Measurements from ENCODE around the gene CNKSR3.
"Not testable (repeated sequence)": the region's sequence is repeated elsewhere in the genome, so short reads cannot be mapped to it uniquely, and the experiment has no call there.

CNKSR3 gene

DNA sequence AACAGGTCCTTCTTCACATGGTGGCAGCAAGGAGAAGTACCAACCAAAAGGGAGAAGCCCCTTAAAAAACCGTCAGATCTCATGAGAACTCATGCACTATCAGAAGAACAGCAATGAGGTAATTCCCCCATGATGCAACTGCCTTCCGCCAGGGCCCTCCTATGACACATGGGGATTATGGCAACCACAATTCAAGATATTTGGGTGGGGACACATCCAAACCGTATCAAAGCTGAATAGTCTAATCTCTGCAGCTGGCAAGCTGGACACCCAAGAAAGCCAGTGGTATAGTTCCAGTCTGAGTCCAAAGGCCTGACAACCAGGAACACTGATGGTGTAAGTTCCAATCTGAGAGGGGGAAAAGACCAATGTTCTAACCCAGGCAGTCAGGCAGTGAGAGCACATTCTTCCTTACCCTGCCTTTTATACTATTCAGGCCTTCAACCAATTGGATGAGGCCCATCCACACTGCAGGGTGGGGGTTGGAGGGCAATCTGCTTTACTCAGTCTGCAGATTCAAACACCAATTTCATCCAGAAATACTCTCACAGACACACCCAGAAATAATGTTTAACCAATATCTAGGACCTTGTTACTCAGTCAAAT lies 17.9 kb upstream of the CNKSR3 start:
- DNase-seq (ENCODE audit: low read depth): no peak

DNA sequence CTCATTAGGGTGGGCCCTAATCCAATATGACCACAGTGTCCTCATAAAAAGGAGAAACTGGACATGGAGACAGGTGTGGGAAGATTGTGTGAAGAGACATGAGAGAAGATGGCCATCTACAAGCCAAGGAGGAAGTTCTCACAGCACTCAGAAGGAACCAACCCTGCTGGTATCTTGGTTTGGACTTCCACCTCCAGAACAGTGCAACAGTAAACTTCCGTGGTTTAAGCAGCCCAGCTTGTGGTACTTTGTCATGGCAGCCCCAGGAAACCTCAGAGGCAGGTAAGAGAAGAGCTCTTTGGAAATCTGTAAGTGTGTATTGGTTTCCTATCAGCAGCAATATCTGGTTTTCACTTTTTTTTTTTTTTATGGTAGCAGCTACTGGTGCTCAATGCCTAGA lies 16.5 kb upstream of the CNKSR3 start:
- no peak for DNase-seq (ENCODE audit: low read depth)

DNA sequence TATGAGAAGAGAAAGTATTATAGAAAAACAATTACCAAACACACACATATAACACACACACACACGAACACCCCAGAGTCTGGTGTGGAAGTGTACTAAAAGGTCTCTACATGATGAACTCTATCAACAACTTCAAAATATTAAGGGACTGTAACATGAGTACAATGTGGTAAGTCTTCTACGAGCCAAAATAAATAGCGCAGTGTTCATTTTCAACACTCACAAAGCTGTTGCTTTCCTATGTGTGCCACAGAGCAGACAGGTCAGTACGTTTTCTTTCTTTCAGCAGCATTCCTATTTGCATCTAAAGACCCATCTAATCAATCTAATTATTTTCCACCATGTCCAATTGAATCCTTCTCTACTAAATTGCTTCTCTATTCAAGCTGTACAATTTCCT lies 12.1 kb upstream of the CNKSR3 start:
- DNase-seq (ENCODE audit: low read depth): no peak

- no peak for DNase-seq (ENCODE audit: low read depth)
These were observed 10.9 kb upstream of the CNKSR3 start for GRCh38 chr6:154521412-154521811.

DNA sequence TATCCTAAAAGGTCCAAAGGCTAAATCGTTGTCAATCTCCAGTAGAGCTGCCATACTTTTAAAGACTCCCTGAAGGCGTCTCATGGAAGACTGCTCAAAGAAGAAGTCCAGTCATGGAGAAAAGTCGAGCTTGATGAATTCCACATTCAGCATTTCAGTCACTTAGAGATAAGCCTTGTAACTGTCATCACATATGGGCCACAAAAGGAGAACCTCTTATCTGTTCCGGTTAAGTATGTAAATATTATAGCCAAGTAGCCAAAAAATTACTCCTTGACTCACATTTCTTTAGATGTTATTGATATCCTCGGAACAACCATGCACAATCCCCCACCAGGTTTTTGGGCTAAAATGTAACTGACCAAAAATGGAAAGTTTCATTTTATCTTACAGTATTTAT lies 9.8 kb upstream of the CNKSR3 start:
- no peak for DNase-seq (ENCODE audit: low read depth)

GRCh38 chr6:154518396-154518795 lies 7.9 kb upstream of the CNKSR3 start:
- DNase-seq (ENCODE audit: low read depth): no peak

- DNase-seq (ENCODE audit: low read depth): no peak
These were observed 5.8 kb upstream of the CNKSR3 start for GRCh38 chr6:154516276-154516675.

DNA sequence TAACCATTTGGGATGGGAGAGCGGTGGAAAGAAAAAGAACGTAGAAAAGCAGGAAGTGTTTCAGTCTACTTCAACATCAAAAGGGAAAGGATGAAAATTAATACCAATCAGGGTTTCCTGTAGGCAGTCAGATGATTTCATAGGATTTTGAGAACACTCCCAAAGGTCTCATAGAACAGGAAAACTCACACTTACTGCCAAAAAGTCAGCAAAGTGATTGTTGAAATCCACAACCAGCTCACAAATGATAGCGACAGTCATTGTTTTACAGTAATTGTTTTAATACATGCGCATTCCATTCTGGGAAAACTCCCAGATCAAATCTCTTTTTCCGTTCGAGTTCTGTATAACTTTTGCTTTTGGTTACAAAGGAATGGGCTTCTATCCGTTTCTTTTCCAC lies 5.3 kb upstream of the CNKSR3 start:
- no peak for DNase-seq (ENCODE audit: low read depth)

DNA sequence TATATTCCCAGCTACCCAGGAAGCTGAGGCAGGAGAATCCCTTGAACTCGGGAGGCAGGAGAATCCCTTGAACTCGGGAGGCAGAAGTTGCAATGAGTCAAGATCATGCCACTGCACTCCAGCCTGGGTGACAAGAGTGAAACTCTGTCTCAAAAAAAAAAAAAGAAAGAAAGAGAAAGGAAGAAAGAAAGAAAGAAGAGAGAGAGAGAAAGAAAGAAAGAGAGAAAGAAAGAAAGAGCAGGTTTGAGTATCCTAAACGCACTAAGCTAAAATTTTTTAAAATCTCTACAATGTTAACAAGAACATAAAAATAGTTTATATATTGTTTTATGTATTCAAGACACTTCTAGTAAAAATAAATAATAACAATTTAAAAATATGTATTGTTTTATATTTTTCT lies 4.6 kb upstream of the CNKSR3 start:
- not testable (repeated sequence) for DNase-seq (ENCODE audit: low read depth)

- no peak for DNase-seq (ENCODE audit: low read depth)
These were observed 4.0 kb upstream of the CNKSR3 start for GRCh38 chr6:154514481-154514880.

DNA sequence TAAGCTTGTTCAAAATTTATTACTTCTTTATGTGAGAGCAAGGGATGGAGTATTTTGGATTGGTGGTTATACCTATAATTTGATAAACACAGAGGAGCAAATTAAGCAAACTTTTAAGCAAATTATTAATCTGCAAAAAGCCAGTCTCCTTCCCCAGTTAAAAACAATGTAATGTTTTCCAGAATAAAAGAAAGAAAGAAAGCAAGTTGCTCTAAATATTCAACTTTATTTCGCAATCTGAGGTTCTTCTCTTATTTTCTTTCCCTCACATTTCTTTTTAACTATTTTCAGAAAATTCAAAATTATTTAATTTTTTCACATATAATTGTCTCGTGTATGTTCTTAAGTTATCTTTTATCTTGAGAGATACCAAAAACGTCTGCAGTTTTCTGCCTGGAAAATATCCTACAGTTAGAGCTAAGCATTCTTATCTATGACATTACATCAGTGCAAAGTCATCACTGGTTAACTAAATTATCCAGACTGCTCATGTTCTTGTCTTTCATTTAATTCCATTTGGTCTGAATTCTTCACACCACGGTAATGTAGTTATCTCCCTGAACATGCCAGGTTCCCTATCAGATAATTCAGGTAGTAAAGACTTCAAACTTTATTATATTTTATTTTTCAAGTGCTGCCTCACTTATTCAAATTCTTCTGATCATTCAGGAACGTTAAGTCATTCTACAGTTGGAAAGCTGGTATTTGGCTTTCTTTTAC lies 3.3 kb upstream of the CNKSR3 start:
- no peak for DNase-seq (ENCODE audit: low read depth)

GRCh38 chr6:154512201-154512600 lies 1.7 kb upstream of the CNKSR3 start:
- DNase-seq (ENCODE audit: low read depth): no peak

DNA sequence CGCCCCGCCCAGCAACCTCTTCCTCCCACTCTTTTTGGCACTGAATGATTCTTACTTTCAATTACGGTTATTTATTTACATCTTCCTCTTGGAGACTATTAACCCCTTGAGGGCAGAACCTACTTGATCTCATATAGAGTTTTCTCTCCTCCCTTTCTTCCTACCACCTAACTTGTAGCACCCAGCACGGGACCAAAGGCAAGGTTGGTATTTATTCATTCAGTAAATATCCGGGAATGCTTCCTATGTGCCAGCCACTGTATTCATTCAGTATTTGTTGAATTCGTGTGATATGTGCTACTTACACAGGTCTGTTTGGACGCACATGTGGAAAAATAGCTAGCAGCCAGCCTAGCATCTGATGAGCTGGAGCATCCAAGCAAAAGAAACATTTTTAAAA lies 1.3 kb upstream of the CNKSR3 start:
- no peak for DNase-seq (ENCODE audit: low read depth)

- DNase-seq (ENCODE audit: low read depth): no peak
These were observed 903 bp downstream of the CNKSR3 start for GRCh38 chr6:154509421-154510143.

- no peak for DNase-seq (ENCODE audit: low read depth)
These were observed 1.7 kb downstream of the CNKSR3 start for GRCh38 chr6:154508573-154509375.

DNA sequence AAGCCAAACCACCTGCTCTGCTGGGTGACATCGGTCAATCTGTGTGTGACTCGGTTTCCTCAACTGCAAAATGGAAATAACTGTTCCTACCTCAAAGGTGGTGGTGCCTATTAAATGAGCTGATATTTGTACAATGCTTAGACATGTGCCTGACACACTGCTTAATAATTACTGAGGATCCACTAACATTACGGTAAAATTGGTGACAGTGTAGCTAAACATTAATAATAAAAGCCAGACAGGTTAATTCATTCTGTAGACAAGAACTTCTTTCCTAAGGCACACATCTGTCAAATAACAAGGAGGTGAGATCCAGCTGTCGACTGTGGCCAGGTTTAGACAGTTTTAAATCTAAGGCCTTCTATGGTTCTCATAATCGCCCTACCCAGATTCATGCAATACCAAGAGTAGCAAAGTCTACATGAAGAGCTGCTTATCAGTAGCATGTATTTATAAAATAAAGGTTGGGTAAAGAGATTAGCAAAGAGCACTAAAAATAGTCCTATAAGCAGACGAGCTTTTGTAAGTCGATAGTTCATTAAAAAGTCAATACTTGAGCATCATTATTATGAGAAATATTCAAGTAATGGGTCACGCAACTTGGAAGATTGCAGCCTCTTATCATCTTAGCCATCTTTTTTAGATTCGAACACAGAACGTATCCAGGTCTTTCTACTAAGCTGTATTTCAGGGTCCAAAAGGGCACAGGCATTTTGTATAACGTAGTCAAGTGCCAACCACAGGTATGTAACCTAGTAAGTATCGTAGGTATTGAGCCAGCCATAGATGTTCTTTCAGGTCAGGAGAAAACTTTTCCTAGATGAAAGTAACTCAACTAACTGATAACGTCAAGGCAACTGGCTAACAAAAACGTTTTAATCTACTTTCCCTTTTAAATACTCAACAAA lies 3.2 kb downstream of the CNKSR3 start:
- no peak for DNase-seq (ENCODE audit: low read depth)

DNA sequence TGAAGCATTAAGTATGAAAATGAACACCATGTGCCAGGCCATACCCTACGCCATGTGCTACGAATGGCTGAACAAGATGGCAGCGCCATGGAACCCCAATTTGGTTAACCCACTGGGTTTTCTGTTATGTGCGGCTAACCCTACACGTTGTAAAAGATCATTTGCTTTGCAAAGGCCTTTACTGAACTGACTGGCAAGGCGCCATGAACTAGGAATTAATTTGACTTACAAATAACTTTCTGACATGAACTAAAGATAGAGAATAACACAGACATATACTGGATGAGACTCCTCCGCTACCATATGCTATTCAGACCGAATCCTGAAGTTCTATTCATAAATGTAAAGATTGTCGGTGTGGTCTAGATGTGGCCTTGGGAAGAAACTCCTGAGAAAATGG lies 3.9 kb downstream of the CNKSR3 start:
- no peak for DNase-seq (ENCODE audit: low read depth)

DNA sequence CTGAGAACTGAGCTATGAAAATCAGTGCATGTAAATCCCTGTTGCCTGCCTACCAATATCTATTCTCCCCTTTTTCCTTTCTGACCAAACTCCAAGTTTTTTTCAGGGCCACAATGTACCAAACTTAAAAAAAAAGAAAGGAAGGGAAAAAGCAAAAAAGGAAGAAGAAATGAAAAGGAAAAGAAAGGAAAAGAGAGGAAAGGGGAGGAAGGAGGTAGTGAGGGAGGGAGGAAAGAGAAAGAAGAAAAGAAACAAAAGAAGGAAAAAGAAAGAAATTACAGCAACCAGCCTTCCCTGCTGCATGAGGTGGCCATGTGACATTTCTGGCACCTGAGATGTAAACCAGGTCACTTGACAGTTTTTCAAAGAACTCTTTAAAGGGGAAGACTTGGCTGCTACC lies 4.4 kb downstream of the CNKSR3 start:
- no peak for DNase-seq (ENCODE audit: low read depth)

DNA sequence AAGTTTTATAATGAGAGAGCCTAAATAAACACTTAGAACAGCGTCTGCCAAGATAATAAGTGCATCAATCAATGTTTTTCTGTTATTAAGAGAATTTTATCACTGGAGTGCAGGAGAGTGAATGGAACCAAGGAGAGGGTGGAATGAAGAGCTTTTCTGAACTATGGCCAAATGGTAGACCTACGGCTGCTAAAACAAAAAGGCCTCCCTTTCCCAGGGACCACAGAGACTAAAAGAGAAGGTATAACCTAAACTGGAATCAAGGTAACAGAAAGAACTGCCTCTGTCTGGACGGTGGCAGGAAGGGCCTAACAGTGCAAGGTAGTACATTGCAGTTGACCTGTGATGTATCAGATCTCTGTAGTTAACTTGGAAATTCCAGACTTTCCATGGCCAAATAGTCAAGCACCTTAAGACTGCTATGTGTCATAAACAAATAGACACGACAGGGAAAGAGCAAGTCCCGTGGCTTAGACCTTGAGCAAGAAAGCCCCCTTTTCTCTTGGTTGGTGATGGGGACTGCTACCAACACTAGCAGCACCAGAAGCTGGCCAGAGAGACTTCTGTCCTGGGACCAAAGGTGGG lies 5.5 kb downstream of the CNKSR3 start:
- no peak for DNase-seq (ENCODE audit: low read depth)

- DNase-seq (ENCODE audit: low read depth): no peak
These were observed 6.4 kb downstream of the CNKSR3 start for GRCh38 chr6:154504102-154504501.

DNA sequence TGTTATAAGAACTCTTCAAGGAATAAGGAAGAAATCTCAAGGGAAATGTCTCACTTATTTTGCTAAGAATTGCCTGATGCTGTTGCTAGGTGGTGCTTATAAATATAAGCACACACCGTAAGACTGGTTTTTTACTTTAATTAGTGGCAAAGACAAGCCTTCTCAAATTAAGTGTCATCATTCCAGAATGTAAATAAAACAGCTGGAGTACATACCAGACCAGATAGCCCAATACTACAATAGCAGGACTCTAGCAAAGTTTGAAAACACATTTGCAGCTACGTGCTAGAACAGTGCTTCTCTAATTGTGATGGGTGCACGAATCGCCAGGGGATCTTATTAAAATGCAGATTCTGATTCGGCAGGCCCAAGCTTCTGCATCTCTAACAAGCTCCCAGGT lies 6.8 kb downstream of the CNKSR3 start:
- DNase-seq (ENCODE audit: low read depth): no peak
